Measurements from ENCODE around the gene EPHA8. TPM values are rescaled to one million over a fixed set of nuclear protein-coding genes. Genes with fewer than 3 reads are reported as not detected.

The EPHA8 gene
- total RNA-seq, 1 experiment from 2014 or later: 3.8 TPM

- DNase-seq (ENCODE audit: low spot score) (no peak), ATAC-seq (no peak)
- no peak overlapping the region for H3K27ac Mint-ChIP-seq
- CTCF ChIA-PET: interaction anchor here (0.5 to 1.8 kb wide), 6 partner anchors 12 to 148 kb away, joined by 3 to 5 read pairs (median 4); no protein-coding TSS in a partner anchor
- H3K4me3 Mint-ChIP-seq: no peak overlapping the region
- H3K9me3 Mint-ChIP-seq: no peaks in the 10 kb centered on the region
- H3K36me3 Mint-ChIP-seq: no peaks in the 10 kb centered on the region
- TF ChIP-seq SMAD4 (CRISPR knock-in tag; IDR thresholded peaks at IDR 0.05) (no peak), GTF2I (CRISPR knock-in tag; conservative IDR thresholded peaks at IDR 0.05) (0 out of 2 replicates have a peak, but pooled peaks have one; percentile 23)
- POLR2A ChIA-PET: no interaction called here
- H3K4me1 Mint-ChIP-seq: peaks cover 19% of the 10 kb centered on the region
- peaks cover 16% of the 10 kb centered on the region for H3K27me3 Mint-ChIP-seq (ENCODE audit: low read depth)
Measured at GRCh38 chr1:22567994-22568393, 4.7 kb downstream of the EPHA8 start.

GRCh38 chr1:22569269-22569668 lies 6.0 kb downstream of the EPHA8 start:
- DNase-seq (ENCODE audit: low spot score) (no peak), ATAC-seq (no peak)
- ChIA-PET CTCF (interaction anchor here (1.8 kb wide), 1 partner anchor 135 kb away, joined by 4 read pairs; no protein-coding TSS in a partner anchor), POLR2A (no interaction called here)
- Mint-ChIP-seq H3K9me3 (no peaks in the 10 kb centered on the region), H3K27me3 (ENCODE audit: low read depth) (peaks cover 8% of the 10 kb centered on the region), H3K4me1 (peaks cover 15% of the 10 kb centered on the region), H3K4me3 (no peak overlapping the region), H3K27ac (no peak overlapping the region), H3K36me3 (no peaks in the 10 kb centered on the region)
- no peak for TF ChIP-seq NFATC4 (CRISPR knock-in tag; IDR thresholded peaks at IDR 0.05)
- TF ChIP-seq FOXP1 (CRISPR knock-in tag; IDR thresholded peaks at IDR 0.05; ENCODE audit: borderline replicate concordance): no peak
- TF ChIP-seq ZSCAN18 (CRISPR knock-in tag; IDR thresholded peaks at IDR 0.05): no peak
- no peak for TF ChIP-seq ZNF425 (CRISPR knock-in tag; conservative IDR thresholded peaks at IDR 0.05)
- TF ChIP-seq IRF1 (CRISPR knock-in tag; IDR thresholded peaks at IDR 0.05): no peak
- no peak for TF ChIP-seq ATF2 (CRISPR knock-in tag; IDR thresholded peaks at IDR 0.05; ENCODE audit: borderline replicate concordance, low read depth)
- TF ChIP-seq USF1 (CRISPR knock-in tag; IDR thresholded peaks at IDR 0.05): no peak
- no peak for TF ChIP-seq ATF6 (CRISPR knock-in tag; IDR thresholded peaks at IDR 0.05)
- TF ChIP-seq MAX (CRISPR knock-in tag; IDR thresholded peaks at IDR 0.05): no peak
- no peak for TF ChIP-seq USF2 (CRISPR knock-in tag; IDR thresholded peaks at IDR 0.05)
- TF ChIP-seq ATF1 (CRISPR knock-in tag; IDR thresholded peaks at IDR 0.05): no peak
- TF ChIP-seq ELF4 (CRISPR knock-in tag; IDR thresholded peaks at IDR 0.05; ENCODE audit: low read depth): no peak
- TF ChIP-seq ZNF416 (CRISPR knock-in tag; IDR thresholded peaks at IDR 0.05): no peak
- TF ChIP-seq ETV6 (CRISPR knock-in tag; IDR thresholded peaks at IDR 0.05): no peak
- no peak for TF ChIP-seq NR3C1 (CRISPR knock-in tag; conservative IDR thresholded peaks at IDR 0.05; ENCODE audit: low read depth)
- no peak for TF ChIP-seq OVOL2 (CRISPR knock-in tag; IDR thresholded peaks at IDR 0.05; ENCODE audit: borderline replicate concordance)
- TF ChIP-seq NR2C2 (CRISPR knock-in tag; IDR thresholded peaks at IDR 0.05): no peak
